Measurements from ENCODE around the gene UPK3A.

GRCh38 chr22:45254789-45255278 is 29.9 kb upstream of the UPK3A start:
- no peak for TF ChIP-seq POLR2A (IDR thresholded peaks at IDR 0.05; ENCODE audit: low read depth, low read length)
- TF ChIP-seq POLR2AphosphoS5 (IDR thresholded peaks at IDR 0.05; ENCODE audit: low read depth, low read length), result no peak
- no peak for TF ChIP-seq TAF1 (IDR thresholded peaks at IDR 0.05; ENCODE audit: low read depth, low read length)
